WTC11 (cell line): Measurements from ENCODE around the gene SLC2A6. TPM values are rescaled to one million over a fixed set of nuclear protein-coding genes. Genes with fewer than 3 reads are reported as not detected.

Experiments used
- ATAC-seq: fragments of 200-7000 bp; cut with Tn5 transposase; 2 replicates; pipeline ENCODE4 v1.10.0; 2021; ENCODE audit warnings: mild to moderate bottlenecking, moderate library complexity
- CTCF ChIA-PET: fragments of 300-600 bp; sonication (Branson Sonifier 250); formaldehyde crosslinking; loops from one replicate; lab custom pipeline; 2021; ENCODE audit warnings: antibody characterized with exemption; lab: Charles Lee
- POLR2A ChIA-PET: fragments of 350-600 bp; sonication (Branson Sonifier 250); formaldehyde crosslinking; loops from one replicate; lab custom pipeline; 2021; ENCODE audit warnings: antibody characterized with exemption; lab: Charles Lee
- DNase-seq: peaks from one replicate; pipeline ENCODE4 v3.0.0; 2021; ENCODE audit warnings: low spot score
- H3K27ac Mint-ChIP-seq: 2 replicates; pipeline ENCODE4 v1.8.0; 2021; ENCODE audit warnings: mixed read lengths
- H3K27me3 Mint-ChIP-seq: 2 replicates; pipeline ENCODE4 v1.8.0; 2021; ENCODE audit warnings: low read depth, mild to moderate bottlenecking, moderate library complexity, mixed read lengths
- H3K36me3 Mint-ChIP-seq: 2 replicates; pipeline ENCODE4 v1.8.0; 2021; ENCODE audit warnings: mixed read lengths
- H3K4me1 Mint-ChIP-seq: 2 replicates; pipeline ENCODE4 v1.8.0; 2022; ENCODE audit warnings: mixed read lengths
- H3K4me3 Mint-ChIP-seq: 2 replicates; pipeline ENCODE4 v1.8.0; 2021; ENCODE audit warnings: mild to moderate bottlenecking, moderate library complexity, mixed read lengths
- H3K9me3 Mint-ChIP-seq: 2 replicates; pipeline ENCODE4 v1.8.0; 2021; ENCODE audit warnings: mixed read lengths
- CREB1 ChIP-seq: sonication (generic); formaldehyde crosslinking; IDR thresholded peaks from 2 replicates; pipeline ENCODE4 v1.8.0; 2023; ENCODE audit warnings: mild to moderate bottlenecking, missing genetic modification reagents
- CREM ChIP-seq: sonication (generic); formaldehyde crosslinking; IDR thresholded peaks from 2 replicates; pipeline ENCODE4 v1.8.1; 2022; ENCODE audit warnings: mild to moderate bottlenecking, missing genetic modification reagents, moderate library complexity
- EMX1 ChIP-seq: fragments of 250-450 bp; sonication (Bioruptor Pico); IDR thresholded peaks from 2 replicates; pipeline ENCODE4 v1.8.0; 2021; ENCODE audit warnings: mild to moderate bottlenecking
- FOXP1 ChIP-seq: sonication (generic); formaldehyde crosslinking; IDR thresholded peaks from 2 replicates; pipeline ENCODE4 v1.8.0; 2022; ENCODE audit warnings: missing genetic modification reagents, mild to moderate bottlenecking, moderate library complexity, borderline replicate concordance
- NFE2L1 ChIP-seq: sonication (generic); formaldehyde crosslinking; IDR thresholded peaks from 2 replicates; pipeline ENCODE4 v1.8.1; 2023; ENCODE audit warnings: missing genetic modification reagents
- NFYB ChIP-seq: sonication (generic); formaldehyde crosslinking; conservative IDR thresholded peaks from 2 replicates; pipeline ENCODE4 v1.8.0; 2022; ENCODE audit warnings: low read depth, missing genetic modification reagents
- NR2C2 ChIP-seq: sonication (generic); formaldehyde crosslinking; IDR thresholded peaks from 2 replicates; pipeline ENCODE4 v1.8.0; 2022; ENCODE audit warnings: mild to moderate bottlenecking, missing genetic modification reagents
- RELA ChIP-seq: sonication (generic); formaldehyde crosslinking; IDR thresholded peaks from 2 replicates; pipeline ENCODE4 v1.8.1; 2022; ENCODE audit warnings: missing genetic modification reagents, mild to moderate bottlenecking, borderline replicate concordance
- SOX15 ChIP-seq: fragments of 250-450 bp; sonication (Bioruptor Pico); IDR thresholded peaks from 2 replicates; pipeline ENCODE4 v1.9.0; 2021; ENCODE audit warnings: mild to moderate bottlenecking
- TCF7 ChIP-seq: sonication (generic); formaldehyde crosslinking; IDR thresholded peaks from 2 replicates; pipeline ENCODE4 v1.8.0; 2022; ENCODE audit warnings: mild to moderate bottlenecking, low read depth, missing genetic modification reagents, moderate library complexity
- ZNF121 ChIP-seq: sonication (generic); formaldehyde crosslinking; IDR thresholded peaks from 2 replicates; pipeline ENCODE4 v1.8.0; 2023; ENCODE audit warnings: missing genetic modification reagents
- ZNF263 ChIP-seq: sonication (generic); formaldehyde crosslinking; IDR thresholded peaks from 2 replicates; pipeline ENCODE4 v1.8.1; 2022; ENCODE audit warnings: low read depth, mild to moderate bottlenecking, moderate library complexity, missing genetic modification reagents
- ZNF317 ChIP-seq: sonication (generic); formaldehyde crosslinking; IDR thresholded peaks from 2 replicates; pipeline ENCODE4 v1.8.1; 2023; ENCODE audit warnings: low read depth, mild to moderate bottlenecking, moderate library complexity, missing genetic modification reagents, borderline replicate concordance
- ZNF416 ChIP-seq: fragments of 250-450 bp; sonication (Bioruptor Pico); IDR thresholded peaks from 2 replicates; pipeline ENCODE4 v1.9.0; 2021; ENCODE audit warnings: mild to moderate bottlenecking, inconsistent platforms
- ZNF671 ChIP-seq: fragments of 250-450 bp; sonication (Bioruptor Pico); IDR thresholded peaks from 2 replicates; pipeline ENCODE4 v1.8.0; 2021; ENCODE audit warnings: mild to moderate bottlenecking
- total RNA-seq: library from RNA; stranded (reverse); gene quantifications from 3 replicates; pipeline ENCODE4 v1.2.3, GENCODE V29; 2021
- TF ChIP-seq, protein P1 (sequence below): sonication (generic); formaldehyde crosslinking; IDR thresholded peaks from 2 replicates; pipeline ENCODE4 v1.8.1; 2022; ENCODE audit warnings: mild to moderate bottlenecking, moderate library complexity, missing genetic modification reagents
- TF ChIP-seq, protein P2 (sequence below): sonication (generic); formaldehyde crosslinking; IDR thresholded peaks from 2 replicates; pipeline ENCODE4 v1.8.0; 2022; ENCODE audit warnings: mild to moderate bottlenecking, missing genetic modification reagents
- TF ChIP-seq, protein P3 (sequence below): sonication (generic); formaldehyde crosslinking; IDR thresholded peaks from 2 replicates; pipeline ENCODE4 v1.8.0; 2023; ENCODE audit warnings: missing genetic modification reagents, mild to moderate bottlenecking, borderline replicate concordance
- TF ChIP-seq, protein P4 (sequence below): fragments of 200-600 bp; IDR thresholded peaks from 2 replicates; pipeline ENCODE4 v1.8.0; 2022; ENCODE audit warnings: antibody characterized with exemption
- TF ChIP-seq, protein P5 (sequence below): sonication (generic); formaldehyde crosslinking; IDR thresholded peaks from 2 replicates; pipeline ENCODE4 v1.8.0; 2023; ENCODE audit warnings: missing genetic modification reagents
- TF ChIP-seq, protein P6 (sequence below): sonication (generic); formaldehyde crosslinking; IDR thresholded peaks from 2 replicates; pipeline ENCODE4 v1.8.0; 2023; ENCODE audit warnings: mild to moderate bottlenecking, missing genetic modification reagents

Gene SLC2A6
- total RNA-seq, 1 experiment from 2014 or later = 16.6 TPM

DNA sequence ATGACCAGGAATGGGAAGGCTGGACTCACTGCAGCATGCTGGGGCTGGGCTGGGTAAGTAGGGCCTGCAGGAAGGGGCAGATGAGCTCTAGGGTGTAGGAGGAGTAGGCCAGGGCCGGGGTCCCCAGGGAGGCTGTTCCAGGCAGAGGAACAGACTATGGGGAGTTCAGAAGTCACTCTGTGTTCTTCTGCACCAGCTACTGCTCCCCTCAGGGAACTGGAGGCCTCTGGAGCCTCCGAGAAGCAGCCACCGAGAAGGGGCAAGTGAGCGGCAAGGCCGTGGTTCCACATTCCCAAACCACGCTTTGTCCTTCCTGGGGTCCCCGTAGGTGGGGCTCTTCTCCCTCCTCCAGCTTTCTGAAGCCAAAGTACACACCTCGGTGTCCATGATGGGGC lies 8.4 kb upstream of the SLC2A6 start:
- Mint-ChIP-seq H3K27me3 (peaks cover 4% of the 10 kb centered on the region; the same call in 1 of the 2 replicates), H3K4me3 (no peak overlapping the region), H3K4me1 (no peaks in the 10 kb centered on the region), H3K36me3 (no peaks in the 10 kb centered on the region), H3K9me3 (no peaks in the 10 kb centered on the region), H3K27ac (no peak overlapping the region)
- DNase-seq (no peak), ATAC-seq (no peak)
- POLR2A ChIA-PET = no interaction called here
- TF ChIP-seq, protein P1, sequence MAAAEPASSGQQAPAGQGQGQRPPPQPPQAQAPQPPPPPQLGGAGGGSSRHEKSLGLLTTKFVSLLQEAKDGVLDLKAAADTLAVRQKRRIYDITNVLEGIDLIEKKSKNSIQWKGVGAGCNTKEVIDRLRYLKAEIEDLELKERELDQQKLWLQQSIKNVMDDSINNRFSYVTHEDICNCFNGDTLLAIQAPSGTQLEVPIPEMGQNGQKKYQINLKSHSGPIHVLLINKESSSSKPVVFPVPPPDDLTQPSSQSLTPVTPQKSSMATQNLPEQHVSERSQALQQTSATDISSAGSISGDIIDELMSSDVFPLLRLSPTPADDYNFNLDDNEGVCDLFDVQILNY = no peak
- TF ChIP-seq CREM (no peak), NR2C2 (CRISPR knock-in tag) (no peak), EMX1 (CRISPR knock-in tag) (no peak), ZNF317 (CRISPR knock-in tag) (no peak), ZNF671 (CRISPR knock-in tag) (no peak)
- TF ChIP-seq, protein P2, sequence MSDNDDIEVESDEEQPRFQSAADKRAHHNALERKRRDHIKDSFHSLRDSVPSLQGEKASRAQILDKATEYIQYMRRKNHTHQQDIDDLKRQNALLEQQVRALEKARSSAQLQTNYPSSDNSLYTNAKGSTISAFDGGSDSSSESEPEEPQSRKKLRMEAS (CRISPR knock-in tag) = no peak
- TF ChIP-seq, protein P3, sequence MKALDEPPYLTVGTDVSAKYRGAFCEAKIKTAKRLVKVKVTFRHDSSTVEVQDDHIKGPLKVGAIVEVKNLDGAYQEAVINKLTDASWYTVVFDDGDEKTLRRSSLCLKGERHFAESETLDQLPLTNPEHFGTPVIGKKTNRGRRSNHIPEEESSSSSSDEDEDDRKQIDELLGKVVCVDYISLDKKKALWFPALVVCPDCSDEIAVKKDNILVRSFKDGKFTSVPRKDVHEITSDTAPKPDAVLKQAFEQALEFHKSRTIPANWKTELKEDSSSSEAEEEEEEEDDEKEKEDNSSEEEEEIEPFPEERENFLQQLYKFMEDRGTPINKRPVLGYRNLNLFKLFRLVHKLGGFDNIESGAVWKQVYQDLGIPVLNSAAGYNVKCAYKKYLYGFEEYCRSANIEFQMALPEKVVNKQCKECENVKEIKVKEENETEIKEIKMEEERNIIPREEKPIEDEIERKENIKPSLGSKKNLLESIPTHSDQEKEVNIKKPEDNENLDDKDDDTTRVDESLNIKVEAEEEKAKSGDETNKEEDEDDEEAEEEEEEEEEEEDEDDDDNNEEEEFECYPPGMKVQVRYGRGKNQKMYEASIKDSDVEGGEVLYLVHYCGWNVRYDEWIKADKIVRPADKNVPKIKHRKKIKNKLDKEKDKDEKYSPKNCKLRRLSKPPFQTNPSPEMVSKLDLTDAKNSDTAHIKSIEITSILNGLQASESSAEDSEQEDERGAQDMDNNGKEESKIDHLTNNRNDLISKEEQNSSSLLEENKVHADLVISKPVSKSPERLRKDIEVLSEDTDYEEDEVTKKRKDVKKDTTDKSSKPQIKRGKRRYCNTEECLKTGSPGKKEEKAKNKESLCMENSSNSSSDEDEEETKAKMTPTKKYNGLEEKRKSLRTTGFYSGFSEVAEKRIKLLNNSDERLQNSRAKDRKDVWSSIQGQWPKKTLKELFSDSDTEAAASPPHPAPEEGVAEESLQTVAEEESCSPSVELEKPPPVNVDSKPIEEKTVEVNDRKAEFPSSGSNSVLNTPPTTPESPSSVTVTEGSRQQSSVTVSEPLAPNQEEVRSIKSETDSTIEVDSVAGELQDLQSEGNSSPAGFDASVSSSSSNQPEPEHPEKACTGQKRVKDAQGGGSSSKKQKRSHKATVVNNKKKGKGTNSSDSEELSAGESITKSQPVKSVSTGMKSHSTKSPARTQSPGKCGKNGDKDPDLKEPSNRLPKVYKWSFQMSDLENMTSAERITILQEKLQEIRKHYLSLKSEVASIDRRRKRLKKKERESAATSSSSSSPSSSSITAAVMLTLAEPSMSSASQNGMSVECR (CRISPR knock-in tag) = no peak
- CTCF ChIA-PET = interaction anchor here (0.7 to 2.0 kb wide), 14 partner anchors 9 to 229 kb away, joined by 3 to 29 read pairs (median 4); partner anchors contain the start of genes CACFD1, SLC2A6 and STKLD1

DNA sequence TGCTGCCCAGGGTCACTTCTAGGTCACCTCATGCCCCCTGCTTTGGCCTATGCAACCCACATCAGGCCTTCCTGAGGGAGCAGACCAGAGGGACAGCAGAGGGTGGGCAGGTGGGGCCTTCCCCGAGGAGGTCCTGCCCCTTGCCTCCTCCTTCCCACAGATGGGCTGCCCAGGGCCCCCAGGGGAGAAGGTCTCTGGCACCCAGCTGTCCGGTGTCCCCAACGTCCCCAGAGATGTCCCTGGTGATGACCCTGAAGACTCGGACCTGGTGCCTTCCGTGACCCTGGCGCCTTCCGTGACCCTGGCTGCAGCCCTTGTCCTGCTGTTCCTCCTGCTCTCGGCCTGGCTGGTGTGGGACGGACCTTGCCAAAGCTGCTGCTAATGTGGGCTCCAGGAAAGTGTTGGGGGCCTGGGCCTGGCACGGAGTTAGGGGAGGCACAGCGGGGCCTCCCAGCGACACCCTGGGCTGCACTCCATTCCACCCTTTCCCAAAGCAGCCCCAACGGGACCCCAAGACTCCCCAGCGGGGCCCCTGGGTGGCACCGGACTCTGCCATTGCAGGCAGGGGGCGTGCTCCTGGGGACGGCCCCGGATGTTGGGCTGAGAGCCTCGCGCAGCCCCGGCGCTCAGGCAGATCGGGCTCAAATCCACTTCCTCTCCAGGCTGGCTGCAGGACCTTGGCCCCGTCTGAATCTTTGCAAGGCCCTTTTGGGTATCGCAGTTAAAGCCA lies 6.8 kb upstream of the SLC2A6 start:
- CTCF ChIA-PET = interaction anchor here (0.6 to 2.4 kb wide), 26 partner anchors 23 to 599 kb away, joined by 3 to 29 read pairs (median 5); partner anchors contain the start of genes CACFD1, GBGT1, STKLD1 and SURF1
- DNase-seq = no peak
- Mint-ChIP-seq H3K27me3 (peaks cover 4% of the 10 kb centered on the region), H3K36me3 (no peaks in the 10 kb centered on the region)
- TF ChIP-seq TCF7 (CRISPR knock-in tag) (no peak), NFE2L1 (CRISPR knock-in tag) (no peak), CREB1 (CRISPR knock-in tag) (no peak), ZNF263 (no peak), ZNF671 (CRISPR knock-in tag) (no peak), NFYB (CRISPR knock-in tag) (no peak), SOX15 (CRISPR knock-in tag) (no peak), EMX1 (CRISPR knock-in tag) (no peak), RELA (no peak), FOXP1 (CRISPR knock-in tag) (no peak), ZNF416 (no peak), ZNF121 (no peak)
- TF ChIP-seq, protein P4, sequence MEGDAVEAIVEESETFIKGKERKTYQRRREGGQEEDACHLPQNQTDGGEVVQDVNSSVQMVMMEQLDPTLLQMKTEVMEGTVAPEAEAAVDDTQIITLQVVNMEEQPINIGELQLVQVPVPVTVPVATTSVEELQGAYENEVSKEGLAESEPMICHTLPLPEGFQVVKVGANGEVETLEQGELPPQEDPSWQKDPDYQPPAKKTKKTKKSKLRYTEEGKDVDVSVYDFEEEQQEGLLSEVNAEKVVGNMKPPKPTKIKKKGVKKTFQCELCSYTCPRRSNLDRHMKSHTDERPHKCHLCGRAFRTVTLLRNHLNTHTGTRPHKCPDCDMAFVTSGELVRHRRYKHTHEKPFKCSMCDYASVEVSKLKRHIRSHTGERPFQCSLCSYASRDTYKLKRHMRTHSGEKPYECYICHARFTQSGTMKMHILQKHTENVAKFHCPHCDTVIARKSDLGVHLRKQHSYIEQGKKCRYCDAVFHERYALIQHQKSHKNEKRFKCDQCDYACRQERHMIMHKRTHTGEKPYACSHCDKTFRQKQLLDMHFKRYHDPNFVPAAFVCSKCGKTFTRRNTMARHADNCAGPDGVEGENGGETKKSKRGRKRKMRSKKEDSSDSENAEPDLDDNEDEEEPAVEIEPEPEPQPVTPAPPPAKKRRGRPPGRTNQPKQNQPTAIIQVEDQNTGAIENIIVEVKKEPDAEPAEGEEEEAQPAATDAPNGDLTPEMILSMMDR = no peak
- TF ChIP-seq, protein P5, sequence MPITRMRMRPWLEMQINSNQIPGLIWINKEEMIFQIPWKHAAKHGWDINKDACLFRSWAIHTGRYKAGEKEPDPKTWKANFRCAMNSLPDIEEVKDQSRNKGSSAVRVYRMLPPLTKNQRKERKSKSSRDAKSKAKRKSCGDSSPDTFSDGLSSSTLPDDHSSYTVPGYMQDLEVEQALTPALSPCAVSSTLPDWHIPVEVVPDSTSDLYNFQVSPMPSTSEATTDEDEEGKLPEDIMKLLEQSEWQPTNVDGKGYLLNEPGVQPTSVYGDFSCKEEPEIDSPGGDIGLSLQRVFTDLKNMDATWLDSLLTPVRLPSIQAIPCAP = no peak
- TF ChIP-seq, protein P6, sequence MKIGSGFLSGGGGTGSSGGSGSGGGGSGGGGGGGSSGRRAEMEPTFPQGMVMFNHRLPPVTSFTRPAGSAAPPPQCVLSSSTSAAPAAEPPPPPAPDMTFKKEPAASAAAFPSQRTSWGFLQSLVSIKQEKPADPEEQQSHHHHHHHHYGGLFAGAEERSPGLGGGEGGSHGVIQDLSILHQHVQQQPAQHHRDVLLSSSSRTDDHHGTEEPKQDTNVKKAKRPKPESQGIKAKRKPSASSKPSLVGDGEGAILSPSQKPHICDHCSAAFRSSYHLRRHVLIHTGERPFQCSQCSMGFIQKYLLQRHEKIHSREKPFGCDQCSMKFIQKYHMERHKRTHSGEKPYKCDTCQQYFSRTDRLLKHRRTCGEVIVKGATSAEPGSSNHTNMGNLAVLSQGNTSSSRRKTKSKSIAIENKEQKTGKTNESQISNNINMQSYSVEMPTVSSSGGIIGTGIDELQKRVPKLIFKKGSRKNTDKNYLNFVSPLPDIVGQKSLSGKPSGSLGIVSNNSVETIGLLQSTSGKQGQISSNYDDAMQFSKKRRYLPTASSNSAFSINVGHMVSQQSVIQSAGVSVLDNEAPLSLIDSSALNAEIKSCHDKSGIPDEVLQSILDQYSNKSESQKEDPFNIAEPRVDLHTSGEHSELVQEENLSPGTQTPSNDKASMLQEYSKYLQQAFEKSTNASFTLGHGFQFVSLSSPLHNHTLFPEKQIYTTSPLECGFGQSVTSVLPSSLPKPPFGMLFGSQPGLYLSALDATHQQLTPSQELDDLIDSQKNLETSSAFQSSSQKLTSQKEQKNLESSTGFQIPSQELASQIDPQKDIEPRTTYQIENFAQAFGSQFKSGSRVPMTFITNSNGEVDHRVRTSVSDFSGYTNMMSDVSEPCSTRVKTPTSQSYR (CRISPR knock-in tag) = no peak
- TF ChIP-seq, protein P1 = no peak
- TF ChIP-seq, all 79 proteins: peak for 0
- Mint-ChIP-seq H3K4me1 (no peaks in the 10 kb centered on the region), H3K9me3 (no peaks in the 10 kb centered on the region), H3K4me3 (no peak overlapping the region), H3K27ac (no peak overlapping the region)
- peak; percentile 30 for ATAC-seq
- POLR2A ChIA-PET = no interaction called here
